ENCODE measurements around the gene USP2. TPM values are rescaled to one million over a fixed set of nuclear protein-coding genes. Genes with fewer than 3 reads are reported as not detected.

USP2 gene
- total RNA-seq, 1 donor from 2014 or later = 3.4 TPM

GRCh38 chr11:119400860-119401259, 19.4 kb upstream of the USP2 start:
- Mint-ChIP-seq H3K36me3 (ENCODE audit: low read depth) (peaks cover 7% of the 10 kb centered on the region), H3K4me1 (no peaks in the 10 kb centered on the region), H3K27me3 (ENCODE audit: low read depth) (no peaks in the 10 kb centered on the region), H3K27ac (ENCODE audit: unreplicated experiment) (no peak overlapping the region), H3K9me3 (peaks cover 12% of the 10 kb centered on the region), H3K4me3 (no peak overlapping the region)
- TF ChIP-seq CTCF (conservative IDR thresholded peaks at IDR 0.05) = no peak
- DNase-seq (ENCODE audit: low read depth, low spot score) = no peak

GRCh38 chr11:119397740-119398139, 16.2 kb upstream of the USP2 start:
- H3K36me3 Mint-ChIP-seq (ENCODE audit: low read depth) = peaks cover 7% of the 10 kb centered on the region
- no peak overlapping the region for H3K27ac Mint-ChIP-seq (ENCODE audit: unreplicated experiment)
- DNase-seq (ENCODE audit: low read depth, low spot score) = no peak
- no peak overlapping the region for H3K4me3 Mint-ChIP-seq
- TF ChIP-seq CTCF (conservative IDR thresholded peaks at IDR 0.05) = no peak
- H3K27me3 Mint-ChIP-seq (ENCODE audit: low read depth) = peaks cover 16% of the 10 kb centered on the region
- peaks cover 12% of the 10 kb centered on the region for H3K9me3 Mint-ChIP-seq
- no peaks in the 10 kb centered on the region for H3K4me1 Mint-ChIP-seq

DNA sequence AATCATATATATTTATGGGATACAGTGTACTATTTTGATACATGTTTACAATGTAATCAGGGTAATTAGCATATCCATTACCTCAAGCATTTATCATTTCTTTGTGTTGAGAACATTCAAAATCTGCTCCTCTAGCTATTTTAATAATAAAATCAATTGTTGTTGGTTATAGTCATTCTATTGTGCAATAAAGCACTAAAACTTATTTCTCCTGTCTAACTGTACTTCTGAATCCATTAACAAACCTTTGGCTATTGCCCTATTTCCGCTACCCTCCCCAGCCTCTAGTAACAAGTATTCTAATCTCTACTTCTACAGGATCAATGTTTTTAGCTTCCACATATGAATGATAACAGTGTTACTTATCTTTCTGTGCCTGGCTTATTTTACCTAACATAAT, 15.3 kb upstream of the USP2 start:
- peaks cover 16% of the 10 kb centered on the region for H3K27me3 Mint-ChIP-seq (ENCODE audit: low read depth)
- no peak overlapping the region for H3K4me3 Mint-ChIP-seq
- no peaks in the 10 kb centered on the region for H3K4me1 Mint-ChIP-seq
- peaks cover 10% of the 10 kb centered on the region for H3K9me3 Mint-ChIP-seq
- DNase-seq (ENCODE audit: low read depth, low spot score) = no peak
- H3K27ac Mint-ChIP-seq (ENCODE audit: unreplicated experiment) = no peak overlapping the region
- TF ChIP-seq CTCF (conservative IDR thresholded peaks at IDR 0.05) = no peak
- peaks cover 7% of the 10 kb centered on the region for H3K36me3 Mint-ChIP-seq (ENCODE audit: low read depth)

DNA sequence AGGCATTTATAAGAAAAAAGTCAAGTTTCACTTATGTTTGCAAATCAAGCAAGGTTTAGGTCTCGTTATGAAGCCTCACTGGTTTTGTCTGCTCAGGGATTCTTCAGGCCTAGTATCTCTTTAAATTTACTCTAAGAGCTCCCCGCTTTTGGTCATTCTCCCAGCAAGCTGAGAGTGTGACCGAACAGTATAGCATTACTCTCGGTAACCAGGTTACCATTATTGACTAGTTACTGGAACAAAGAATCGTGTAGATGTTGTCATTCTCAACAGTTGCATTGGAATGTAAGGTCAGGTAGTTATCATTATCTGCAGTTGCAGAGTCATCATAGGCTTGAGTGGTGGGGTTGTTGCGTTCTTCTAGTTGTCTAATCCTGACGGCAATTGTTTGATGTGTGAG, 9.8 kb upstream of the USP2 start:
- Mint-ChIP-seq H3K4me1 (no peaks in the 10 kb centered on the region), H3K9me3 (no peaks in the 10 kb centered on the region), H3K36me3 (ENCODE audit: low read depth) (no peaks in the 10 kb centered on the region), H3K27ac (ENCODE audit: unreplicated experiment) (no peak overlapping the region), H3K27me3 (ENCODE audit: low read depth) (peaks cover 16% of the 10 kb centered on the region), H3K4me3 (no peak overlapping the region)
- no peak for DNase-seq (ENCODE audit: low read depth, low spot score)
- no peak for TF ChIP-seq CTCF (conservative IDR thresholded peaks at IDR 0.05)

DNA sequence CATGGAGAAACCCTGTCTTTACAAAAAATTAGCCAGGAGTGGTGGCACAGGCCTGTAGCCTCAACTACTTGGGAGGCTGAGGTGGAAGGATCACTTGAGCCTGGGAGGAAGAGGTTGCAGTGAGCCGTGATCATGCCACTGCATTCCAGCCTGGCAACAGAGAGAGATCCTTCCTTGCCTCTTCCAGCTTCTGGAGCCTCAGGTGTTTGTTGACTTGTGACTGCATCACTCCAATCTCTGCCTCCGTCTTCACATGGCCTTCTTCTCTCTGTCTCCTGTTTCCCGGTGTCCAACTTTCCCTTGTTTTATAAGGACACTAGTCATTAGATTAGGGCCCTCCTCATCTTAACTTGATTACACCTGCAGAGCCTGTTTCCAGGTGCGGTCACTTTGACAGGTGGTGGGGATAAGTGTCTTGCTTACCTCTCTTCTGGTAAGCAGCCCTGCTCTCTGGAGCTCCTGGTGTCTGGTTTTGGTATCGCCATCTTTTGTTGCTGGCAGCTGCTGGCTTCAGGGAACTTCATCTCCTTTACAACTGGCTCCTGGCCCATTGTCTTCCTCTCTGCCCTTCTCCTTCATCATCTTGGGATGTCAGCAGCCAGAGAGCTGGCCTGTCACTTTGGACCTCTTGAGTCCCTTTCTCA, 8.2 kb upstream of the USP2 start:
- H3K9me3 Mint-ChIP-seq = no peaks in the 10 kb centered on the region
- peak; percentile 53 for TF ChIP-seq CTCF (conservative IDR thresholded peaks at IDR 0.05)
- no peak overlapping the region for H3K4me3 Mint-ChIP-seq
- no peak for DNase-seq (ENCODE audit: low read depth, low spot score)
- peaks cover 10% of the 10 kb centered on the region for H3K27me3 Mint-ChIP-seq (ENCODE audit: low read depth)
- H3K27ac Mint-ChIP-seq (ENCODE audit: unreplicated experiment) = no peak overlapping the region
- H3K4me1 Mint-ChIP-seq = no peaks in the 10 kb centered on the region
- no peaks in the 10 kb centered on the region for H3K36me3 Mint-ChIP-seq (ENCODE audit: low read depth)

Data from neural crest cell (in vitro differentiated cells).